GM23338 (cell line): ENCODE measurements around the gene FAM83C.

Experiments
- CREB1 ChIP-seq: fragments of 250-450 bp; sonication (Bioruptor Pico); IDR thresholded peaks from 2 replicates; pipeline ENCODE4 v1.5.0; 2020; ENCODE audit warnings: low read depth, mild to moderate bottlenecking, moderate library complexity
- CTCF ChIP-seq, 2 experiments: fragments of 200-600 bp in 1 of 2; sonication (generic) in 1 of 2; conservative IDR thresholded peaks; 2 replicates each; pipeline versions ENCODE4 v1.5.1 to v1.6.1; 2016 to 2017; ENCODE audit warnings: antibody characterized with exemption in 2 of 2, low read depth in 2 of 2, mild to moderate bottlenecking in 2 of 2, moderate library complexity in 1 of 2
- EZH2 ChIP-seq: fragments of 200-600 bp; sonication (generic); IDR thresholded peaks from one replicate; pipeline ENCODE4 v1.8.0; 2017; ENCODE audit warnings: antibody characterized with exemption, mild to moderate bottlenecking, low read depth; ENCODE audit not compliant: unreplicated experiment
- EZH2phosphoT487 ChIP-seq: fragments of 200-600 bp; sonication (generic); IDR thresholded peaks from one replicate; pipeline ENCODE4 v1.8.1; 2018; ENCODE audit warnings: antibody characterized with exemption; ENCODE audit not compliant: unreplicated experiment
- JUNB ChIP-seq: IDR thresholded peaks from one replicate; pipeline ENCODE4 v1.6.1; 2016; ENCODE audit warnings: antibody characterized with exemption; ENCODE audit not compliant: unreplicated experiment
- NANOG ChIP-seq: IDR thresholded peaks from 2 replicates; pipeline ENCODE4 v1.6.1; 2016; ENCODE audit warnings: antibody characterized with exemption, borderline replicate concordance
- POLR2AphosphoS5 ChIP-seq: IDR thresholded peaks from 2 replicates; pipeline ENCODE4 v1.6.1; 2016; ENCODE audit warnings: antibody characterized with exemption, low read depth
- REST ChIP-seq: IDR thresholded peaks from one replicate; pipeline ENCODE4 v1.6.1; 2018; ENCODE audit warnings: antibody characterized with exemption; ENCODE audit not compliant: unreplicated experiment
- STAT1 ChIP-seq: IDR thresholded peaks from one replicate; pipeline ENCODE4 v1.6.1; 2016; ENCODE audit warnings: antibody characterized with exemption; ENCODE audit not compliant: unreplicated experiment
- ZNF462 ChIP-seq: fragments of 250-450 bp; sonication (Bioruptor Pico); IDR thresholded peaks from 2 replicates; pipeline ENCODE4 v1.5.0; 2020; ENCODE audit warnings: mild to moderate bottlenecking, moderate library complexity

- no peak for TF ChIP-seq CTCF (conservative IDR thresholded peaks at IDR 0.05; ENCODE audit: low read depth in 2 of 2)
- TF ChIP-seq EZH2, result no peak
- no peak for TF ChIP-seq POLR2AphosphoS5
- TF ChIP-seq REST, result no peak
- no peak for TF ChIP-seq CREB1 (CRISPR knock-in tag)
- no peak for TF ChIP-seq JUNB
- TF ChIP-seq NANOG, result no peak
- no peak for TF ChIP-seq EZH2phosphoT487
- TF ChIP-seq ZNF462 (CRISPR knock-in tag), result no peak
- TF ChIP-seq STAT1, result no peak
These were observed 53.5 kb downstream of the FAM83C start for GRCh38 chr20:35238735-35239134.
